GM21723 (cell line): ENCODE data around the gene LCP2.

ENCODE experiments used
- ATAC-seq: cut with Tn5 transposase; IDR thresholded peaks from one replicate; pipeline ENCODE4 v1.9.1; 2021; ENCODE audit warnings: mild to moderate bottlenecking, moderate library complexity; ENCODE audit not compliant: unreplicated experiment

LCP2 gene

GRCh38 chr5:170220191-170220590, 77.4 kb downstream of the LCP2 start:
- ATAC-seq, result no peak

GRCh38 chr5:170219615-170220014, 78.0 kb downstream of the LCP2 start:
- no peak for ATAC-seq

- ATAC-seq, result no peak
These were observed 78.9 kb downstream of the LCP2 start for GRCh38 chr5:170218726-170219125.

- no peak for ATAC-seq
These were observed 79.7 kb downstream of the LCP2 start for GRCh38 chr5:170217831-170218230.

GRCh38 chr5:170216257-170216864, 81.2 kb downstream of the LCP2 start:
- ATAC-seq, result no peak

- no peak for ATAC-seq
These were observed 85.8 kb downstream of the LCP2 start for GRCh38 chr5:170211575-170212334.

GRCh38 chr5:170206958-170207357, 90.6 kb downstream of the LCP2 start:
- ATAC-seq, result no peak

GRCh38 chr5:170206216-170206615, 91.4 kb downstream of the LCP2 start:
- no peak for ATAC-seq

- no peak for ATAC-seq
These were observed 93.4 kb downstream of the LCP2 start for GRCh38 chr5:170204202-170204601.

- ATAC-seq, result no peak
These were observed 95.5 kb downstream of the LCP2 start for GRCh38 chr5:170202117-170202516.

- ATAC-seq, result no peak
These were observed 96.3 kb downstream of the LCP2 start for GRCh38 chr5:170201311-170201710.

GRCh38 chr5:170200876-170201275, 96.7 kb downstream of the LCP2 start:
- no peak for ATAC-seq
